Panc1 (cell line): ENCODE data around the gene BTG2.
"Not testable (repeated sequence)": the region's sequence is repeated elsewhere in the genome, so short reads cannot be mapped to it uniquely, and the experiment has no call there.

Experiments used
- CTCF ChIP-seq: fragments of 450-650 bp; IDR thresholded peaks from 2 replicates; pipeline ENCODE4 v1.5.1; 2017; ENCODE audit warnings: mild to moderate bottlenecking
- SIN3A ChIP-seq: IDR thresholded peaks from 2 replicates; pipeline ENCODE4 v1.6.1; 2012; ENCODE audit warnings: low read depth, mild to moderate bottlenecking, low read length, moderate library complexity, borderline replicate concordance; ENCODE audit not compliant: insufficient read depth

GRCh38 chr1:203314025-203314759 lies 8.9 kb downstream of the BTG2 start:
- not testable (repeated sequence) for TF ChIP-seq CTCF, SIN3A
